WTC11 (cell line): ENCODE results near the gene TMEM198. TPM values are rescaled to one million over a fixed set of nuclear protein-coding genes. Genes with fewer than 3 reads are reported as not detected.
A peak's percentile ranks its signal among the peaks of the same experiment; 100 is the strongest.

Experiments
- CREB1 ChIP-seq: sonication (generic); formaldehyde crosslinking; IDR thresholded peaks from 2 replicates; pipeline ENCODE4 v1.8.0; 2023; ENCODE audit warnings: mild to moderate bottlenecking, missing genetic modification reagents
- E2F5 ChIP-seq: sonication (generic); formaldehyde crosslinking; IDR thresholded peaks from 2 replicates; pipeline ENCODE4 v1.8.1; 2022; ENCODE audit warnings: mild to moderate bottlenecking, moderate library complexity, missing genetic modification reagents
- EMX1 ChIP-seq: fragments of 250-450 bp; sonication (Bioruptor Pico); IDR thresholded peaks from 2 replicates; pipeline ENCODE4 v1.8.0; 2021; ENCODE audit warnings: mild to moderate bottlenecking
- ESRRA ChIP-seq: sonication (generic); formaldehyde crosslinking; IDR thresholded peaks from 2 replicates; pipeline ENCODE4 v1.8.1; 2022; ENCODE audit warnings: mild to moderate bottlenecking, missing genetic modification reagents, borderline replicate concordance
- FOXK1 ChIP-seq: sonication (generic); formaldehyde crosslinking; IDR thresholded peaks from 2 replicates; pipeline ENCODE4 v1.8.0; 2022; ENCODE audit warnings: mild to moderate bottlenecking, moderate library complexity, missing genetic modification reagents
- FOXP1 ChIP-seq: sonication (generic); formaldehyde crosslinking; IDR thresholded peaks from 2 replicates; pipeline ENCODE4 v1.8.0; 2022; ENCODE audit warnings: missing genetic modification reagents, mild to moderate bottlenecking, moderate library complexity, borderline replicate concordance
- FOXP4 ChIP-seq: sonication (generic); formaldehyde crosslinking; IDR thresholded peaks from 2 replicates; pipeline ENCODE4 v1.8.0; 2022; ENCODE audit warnings: mild to moderate bottlenecking, missing genetic modification reagents
- IRF2 ChIP-seq: sonication (generic); formaldehyde crosslinking; IDR thresholded peaks from 2 replicates; pipeline ENCODE4 v1.8.0; 2022; ENCODE audit warnings: low read depth, missing genetic modification reagents, borderline replicate concordance
- JAZF1 ChIP-seq: fragments of 250-450 bp; sonication (Bioruptor Pico); IDR thresholded peaks from 2 replicates; pipeline ENCODE4 v1.9.0; 2021; ENCODE audit warnings: moderate library complexity, mild to moderate bottlenecking, inconsistent platforms
- KAT7 ChIP-seq: sonication (generic); formaldehyde crosslinking; IDR thresholded peaks from 2 replicates; pipeline ENCODE4 v1.8.1; 2023; ENCODE audit warnings: missing genetic modification reagents, mild to moderate bottlenecking, borderline replicate concordance
- NFATC4 ChIP-seq: fragments of 250-450 bp; sonication (Bioruptor Pico); IDR thresholded peaks from 2 replicates; pipeline ENCODE4 v1.9.0; 2021; ENCODE audit warnings: mild to moderate bottlenecking
- PRRX2 ChIP-seq: fragments of 250-450 bp; sonication (Bioruptor Pico); IDR thresholded peaks from 2 replicates; pipeline ENCODE4 v1.8.0; 2021; ENCODE audit warnings: mild to moderate bottlenecking
- SP1 ChIP-seq: sonication (generic); formaldehyde crosslinking; conservative IDR thresholded peaks from 2 replicates; pipeline ENCODE4 v1.8.1; 2022; ENCODE audit warnings: missing genetic modification reagents
- USF2 ChIP-seq: sonication (generic); formaldehyde crosslinking; IDR thresholded peaks from 2 replicates; pipeline ENCODE4 v1.8.1; 2023; ENCODE audit warnings: mild to moderate bottlenecking, missing genetic modification reagents, moderate library complexity
- ZNF121 ChIP-seq: sonication (generic); formaldehyde crosslinking; IDR thresholded peaks from 2 replicates; pipeline ENCODE4 v1.8.0; 2023; ENCODE audit warnings: missing genetic modification reagents
- ZNF232 ChIP-seq: sonication (generic); formaldehyde crosslinking; IDR thresholded peaks from 2 replicates; pipeline ENCODE4 v1.8.0; 2022; ENCODE audit warnings: mild to moderate bottlenecking, missing genetic modification reagents
- ZNF263 ChIP-seq: sonication (generic); formaldehyde crosslinking; IDR thresholded peaks from 2 replicates; pipeline ENCODE4 v1.8.1; 2022; ENCODE audit warnings: low read depth, mild to moderate bottlenecking, moderate library complexity, missing genetic modification reagents
- ZNF396 ChIP-seq: fragments of 250-450 bp; sonication (Bioruptor Pico); IDR thresholded peaks from 2 replicates; pipeline ENCODE4 v1.8.0; 2021; ENCODE audit warnings: mild to moderate bottlenecking, moderate library complexity, borderline replicate concordance
- ZNF423 ChIP-seq: fragments of 250-450 bp; sonication (Bioruptor Pico); IDR thresholded peaks from 2 replicates; pipeline ENCODE4 v2.1.2; 2022; ENCODE audit warnings: mild to moderate bottlenecking, moderate library complexity
- ZNF425 ChIP-seq: fragments of 250-450 bp; sonication (Bioruptor Pico); conservative IDR thresholded peaks from 2 replicates; pipeline ENCODE4 v1.9.0; 2021; ENCODE audit warnings: mild to moderate bottlenecking
- total RNA-seq: library from RNA; stranded (reverse); gene quantifications from 3 replicates; pipeline ENCODE4 v1.2.3, GENCODE V29; 2021
- TF ChIP-seq, protein P1 (sequence below): sonication (generic); formaldehyde crosslinking; IDR thresholded peaks from 2 replicates; pipeline ENCODE4 v1.8.1; 2023; ENCODE audit warnings: mild to moderate bottlenecking, moderate library complexity, missing genetic modification reagents
- TF ChIP-seq, protein P2 (sequence below): fragments of 250-450 bp; sonication (Bioruptor Pico); IDR thresholded peaks from 2 replicates; pipeline ENCODE4 v1.9.0; 2021; ENCODE audit warnings: moderate library complexity, mild to moderate bottlenecking, inconsistent platforms, borderline replicate concordance
- TF ChIP-seq, protein P3 (sequence below): sonication (generic); formaldehyde crosslinking; IDR thresholded peaks from 2 replicates; pipeline ENCODE4 v1.8.0; 2023; ENCODE audit warnings: mild to moderate bottlenecking, missing genetic modification reagents
- TF ChIP-seq, protein P4 (sequence below): sonication (generic); formaldehyde crosslinking; IDR thresholded peaks from 2 replicates; pipeline ENCODE4 v1.8.1; 2023; ENCODE audit warnings: mild to moderate bottlenecking, missing genetic modification reagents, borderline replicate concordance

The TMEM198 gene
- total RNA-seq, 1 experiment from 2014 or later, result 7.1 TPM

DNA sequence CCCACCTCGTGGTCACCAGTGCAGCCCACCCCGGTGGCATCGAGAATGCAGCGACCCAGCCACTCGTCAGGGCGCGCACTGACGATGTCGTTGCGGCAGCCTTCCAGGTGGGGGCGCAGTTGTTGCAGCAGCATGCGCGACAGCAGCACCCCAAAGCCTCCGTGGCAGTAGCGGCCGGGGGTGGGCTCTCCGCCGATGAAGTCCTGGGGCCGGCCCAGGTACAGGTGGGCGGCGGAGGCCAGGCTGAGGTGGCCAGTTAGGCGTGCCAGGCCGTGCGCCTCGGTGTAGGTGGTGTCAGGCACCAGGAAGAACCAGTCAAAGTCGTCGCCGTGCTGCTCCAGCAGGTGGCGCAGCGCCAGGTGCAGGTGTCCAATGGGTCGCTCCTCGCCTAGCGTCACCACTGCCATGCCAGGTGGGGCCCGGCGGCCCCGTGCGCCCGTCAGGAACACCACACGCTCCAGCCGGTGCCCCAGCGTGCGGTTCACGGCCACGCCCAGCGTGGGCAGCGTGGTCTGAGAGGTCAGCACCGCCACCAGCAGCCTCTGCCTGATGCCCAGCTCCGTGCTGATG, 2.1 kb upstream of the TMEM198 start (continued):
- TF ChIP-seq FOXP4 (peak; percentile 61; the same call in 1 of the 2 replicates), FOXK1 (CRISPR knock-in tag) (peak; percentile 83), FOXP1 (CRISPR knock-in tag) (peak; percentile 94), ZNF232 (no peak), USF2 (CRISPR knock-in tag) (no peak), IRF2 (no peak), EMX1 (CRISPR knock-in tag) (no peak), ZNF396 (CRISPR knock-in tag) (no peak), ESRRA (CRISPR knock-in tag) (no peak), NFATC4 (CRISPR knock-in tag) (no peak), CREB1 (no peak), ZNF121 (CRISPR knock-in tag) (peak; percentile 35; the same call in 1 of the 2 replicates), SP1 (CRISPR knock-in tag) (peak; percentile 56), E2F5 (CRISPR knock-in tag) (peak; percentile 15; the same call in 1 of the 2 replicates), PRRX2 (CRISPR knock-in tag) (no peak), JAZF1 (CRISPR knock-in tag) (no peak), ZNF263 (no peak), KAT7 (CRISPR knock-in tag) (0 out of 2 replicates have a peak, but pooled peaks have one; percentile 51), ZNF425 (CRISPR knock-in tag) (no peak), ZNF423 (CRISPR knock-in tag) (no peak)
- TF ChIP-seq, protein P1, sequence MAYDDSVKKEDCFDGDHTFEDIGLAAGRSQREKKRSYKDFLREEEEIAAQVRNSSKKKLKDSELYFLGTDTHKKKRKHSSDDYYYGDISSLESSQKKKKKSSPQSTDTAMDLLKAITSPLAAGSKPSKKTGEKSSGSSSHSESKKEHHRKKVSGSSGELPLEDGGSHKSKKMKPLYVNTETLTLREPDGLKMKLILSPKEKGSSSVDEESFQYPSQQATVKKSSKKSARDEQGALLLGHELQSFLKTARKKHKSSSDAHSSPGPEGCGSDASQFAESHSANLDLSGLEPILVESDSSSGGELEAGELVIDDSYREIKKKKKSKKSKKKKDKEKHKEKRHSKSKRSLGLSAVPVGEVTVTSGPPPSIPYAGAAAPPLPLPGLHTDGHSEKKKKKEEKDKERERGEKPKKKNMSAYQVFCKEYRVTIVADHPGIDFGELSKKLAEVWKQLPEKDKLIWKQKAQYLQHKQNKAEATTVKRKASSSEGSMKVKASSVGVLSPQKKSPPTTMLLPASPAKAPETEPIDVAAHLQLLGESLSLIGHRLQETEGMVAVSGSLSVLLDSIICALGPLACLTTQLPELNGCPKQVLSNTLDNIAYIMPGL (CRISPR knock-in tag), result peak; percentile 99
- TF ChIP-seq, protein P2, sequence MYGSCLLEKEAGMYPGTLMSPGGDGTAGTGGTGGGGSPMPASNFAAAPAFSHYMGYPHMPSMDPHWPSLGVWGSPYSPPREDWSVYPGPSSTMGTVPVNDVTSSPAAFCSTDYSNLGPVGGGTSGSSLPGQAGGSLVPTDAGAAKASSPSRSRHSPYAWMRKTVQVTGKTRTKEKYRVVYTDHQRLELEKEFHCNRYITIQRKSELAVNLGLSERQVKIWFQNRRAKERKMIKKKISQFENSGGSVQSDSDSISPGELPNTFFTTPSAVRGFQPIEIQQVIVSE (CRISPR knock-in tag), result no peak
- TF ChIP-seq, protein P3, sequence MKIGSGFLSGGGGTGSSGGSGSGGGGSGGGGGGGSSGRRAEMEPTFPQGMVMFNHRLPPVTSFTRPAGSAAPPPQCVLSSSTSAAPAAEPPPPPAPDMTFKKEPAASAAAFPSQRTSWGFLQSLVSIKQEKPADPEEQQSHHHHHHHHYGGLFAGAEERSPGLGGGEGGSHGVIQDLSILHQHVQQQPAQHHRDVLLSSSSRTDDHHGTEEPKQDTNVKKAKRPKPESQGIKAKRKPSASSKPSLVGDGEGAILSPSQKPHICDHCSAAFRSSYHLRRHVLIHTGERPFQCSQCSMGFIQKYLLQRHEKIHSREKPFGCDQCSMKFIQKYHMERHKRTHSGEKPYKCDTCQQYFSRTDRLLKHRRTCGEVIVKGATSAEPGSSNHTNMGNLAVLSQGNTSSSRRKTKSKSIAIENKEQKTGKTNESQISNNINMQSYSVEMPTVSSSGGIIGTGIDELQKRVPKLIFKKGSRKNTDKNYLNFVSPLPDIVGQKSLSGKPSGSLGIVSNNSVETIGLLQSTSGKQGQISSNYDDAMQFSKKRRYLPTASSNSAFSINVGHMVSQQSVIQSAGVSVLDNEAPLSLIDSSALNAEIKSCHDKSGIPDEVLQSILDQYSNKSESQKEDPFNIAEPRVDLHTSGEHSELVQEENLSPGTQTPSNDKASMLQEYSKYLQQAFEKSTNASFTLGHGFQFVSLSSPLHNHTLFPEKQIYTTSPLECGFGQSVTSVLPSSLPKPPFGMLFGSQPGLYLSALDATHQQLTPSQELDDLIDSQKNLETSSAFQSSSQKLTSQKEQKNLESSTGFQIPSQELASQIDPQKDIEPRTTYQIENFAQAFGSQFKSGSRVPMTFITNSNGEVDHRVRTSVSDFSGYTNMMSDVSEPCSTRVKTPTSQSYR (CRISPR knock-in tag), result no peak
- TF ChIP-seq, protein P4, sequence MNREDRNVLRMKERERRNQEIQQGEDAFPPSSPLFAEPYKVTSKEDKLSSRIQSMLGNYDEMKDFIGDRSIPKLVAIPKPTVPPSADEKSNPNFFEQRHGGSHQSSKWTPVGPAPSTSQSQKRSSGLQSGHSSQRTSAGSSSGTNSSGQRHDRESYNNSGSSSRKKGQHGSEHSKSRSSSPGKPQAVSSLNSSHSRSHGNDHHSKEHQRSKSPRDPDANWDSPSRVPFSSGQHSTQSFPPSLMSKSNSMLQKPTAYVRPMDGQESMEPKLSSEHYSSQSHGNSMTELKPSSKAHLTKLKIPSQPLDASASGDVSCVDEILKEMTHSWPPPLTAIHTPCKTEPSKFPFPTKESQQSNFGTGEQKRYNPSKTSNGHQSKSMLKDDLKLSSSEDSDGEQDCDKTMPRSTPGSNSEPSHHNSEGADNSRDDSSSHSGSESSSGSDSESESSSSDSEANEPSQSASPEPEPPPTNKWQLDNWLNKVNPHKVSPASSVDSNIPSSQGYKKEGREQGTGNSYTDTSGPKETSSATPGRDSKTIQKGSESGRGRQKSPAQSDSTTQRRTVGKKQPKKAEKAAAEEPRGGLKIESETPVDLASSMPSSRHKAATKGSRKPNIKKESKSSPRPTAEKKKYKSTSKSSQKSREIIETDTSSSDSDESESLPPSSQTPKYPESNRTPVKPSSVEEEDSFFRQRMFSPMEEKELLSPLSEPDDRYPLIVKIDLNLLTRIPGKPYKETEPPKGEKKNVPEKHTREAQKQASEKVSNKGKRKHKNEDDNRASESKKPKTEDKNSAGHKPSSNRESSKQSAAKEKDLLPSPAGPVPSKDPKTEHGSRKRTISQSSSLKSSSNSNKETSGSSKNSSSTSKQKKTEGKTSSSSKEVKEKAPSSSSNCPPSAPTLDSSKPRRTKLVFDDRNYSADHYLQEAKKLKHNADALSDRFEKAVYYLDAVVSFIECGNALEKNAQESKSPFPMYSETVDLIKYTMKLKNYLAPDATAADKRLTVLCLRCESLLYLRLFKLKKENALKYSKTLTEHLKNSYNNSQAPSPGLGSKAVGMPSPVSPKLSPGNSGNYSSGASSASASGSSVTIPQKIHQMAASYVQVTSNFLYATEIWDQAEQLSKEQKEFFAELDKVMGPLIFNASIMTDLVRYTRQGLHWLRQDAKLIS (CRISPR knock-in tag), result no peak
